Adipose tissue (tissue), 3 donors: ENCODE measurements around the gene NEUROG2. TPM values are rescaled to one million over a fixed set of nuclear protein-coding genes. Genes with fewer than 3 reads are reported as not detected.
"Not testable (repeated sequence)": the region's sequence is repeated elsewhere in the genome, so short reads cannot be mapped to it uniquely, and the experiment has no call there.

Source experiments
- H3K27ac ChIP-seq: one replicate; pipeline ENCODE4 v1.5.1; 2013; ENCODE audit warnings: low read depth, low read length
- WGBS, 3 donors: extraction: QIAGEN DNeasy Blood & Tissue Kit; methylation state at CpG; one replicate each; pipeline ENCODE4 v1.1.7; 2013; 5-methylcytosine and 5-hydroxymethylcytosine counted together
- polyA plus RNA-seq, 3 donors: library from polyadenylated mRNA; stranded (reverse); fragments of 200-250 nt; gene quantifications; one replicate each; pipeline ENCODE4 v1.2.3, GENCODE V29; 2013
- donor health status: healthy with polysubstance abuse.
- donor health status: Bipolar disorder and iron deficiency.
- donor health status: healthy.

Gene NEUROG2
- not detected for polyA plus RNA-seq

DNA sequence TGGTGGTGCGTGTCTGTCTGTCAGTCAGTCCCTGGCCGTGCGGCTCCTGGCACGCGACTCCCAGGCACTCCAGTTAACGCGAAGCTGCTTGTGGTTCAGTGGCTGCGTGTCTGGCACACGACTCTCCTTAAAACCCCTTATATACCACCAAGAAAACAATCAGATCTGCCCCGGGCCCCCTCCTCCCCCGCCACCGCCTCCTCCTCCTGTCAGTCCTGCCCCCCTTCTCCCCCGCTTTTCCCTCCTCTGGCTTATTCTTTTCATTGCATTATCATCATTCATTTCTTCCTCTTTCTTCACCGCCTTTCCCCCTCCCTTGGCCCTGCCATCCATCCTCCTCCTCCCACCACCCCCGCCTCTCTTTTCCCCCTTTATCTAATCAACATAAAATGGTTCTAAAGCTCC is at the start of gene NEUROG2:
TSS of gene NEUROG2 (minus strand) at position 115 of the 405 bp plus-strand sequence. CDS start 705 bp downstream, outside the sequence.
- H3K27ac ChIP-seq: no peak within 1 kb of the TSS
- 2% methylated on average over 12 to 15 of the region's 15 CpGs for WGBS, 3 donors

DNA sequence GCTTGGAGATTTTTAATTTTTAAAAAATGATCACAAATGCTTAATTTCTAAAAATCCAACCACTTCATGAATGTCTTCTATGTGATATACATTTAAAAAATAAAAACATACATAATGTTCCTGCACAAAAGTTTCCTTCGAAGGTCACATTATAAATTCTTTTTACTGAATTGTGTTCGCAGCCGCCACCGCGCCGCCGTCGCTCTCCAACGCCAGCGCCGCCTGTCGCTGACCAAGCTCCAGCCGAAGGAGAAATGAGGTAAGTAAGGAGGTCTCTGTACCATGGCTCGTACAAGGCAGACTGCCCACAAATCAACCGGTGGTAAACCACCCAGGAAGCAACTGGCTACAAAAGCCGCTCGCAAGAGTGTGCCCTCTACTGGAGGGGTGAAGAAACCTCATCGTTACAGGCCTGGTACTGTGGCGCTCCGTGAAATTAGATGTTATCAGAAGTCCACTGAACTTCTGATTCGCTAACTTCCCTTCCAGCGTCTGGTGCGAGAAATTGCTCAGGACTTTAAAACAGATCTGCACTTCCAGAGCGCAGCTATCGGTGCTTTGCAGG is 48.8 kb upstream of the NEUROG2 start:
- 97 to 99% (median 98%) methylated on average over 25 of the region's 25 CpGs for WGBS, 3 donors
- no peak overlapping the region for H3K27ac ChIP-seq

- no peak overlapping the region for H3K27ac ChIP-seq
- 91 to 93% (median 92%) methylated on average over 4 of the region's 4 CpGs for WGBS, 3 donors
Observed at GRCh38 chr4:112563431-112564200, 47.6 kb upstream of the NEUROG2 start.

GRCh38 chr4:112562254-112562879 is 46.4 kb upstream of the NEUROG2 start:
- H3K27ac ChIP-seq: no peak overlapping the region
- WGBS, 3 donors: 94 to 96% (median 95%) methylated on average over 2 of the region's 2 CpGs

GRCh38 chr4:112560084-112560483 is 44.1 kb upstream of the NEUROG2 start:
- H3K27ac ChIP-seq: no peak overlapping the region
- 46 to 83% (median 65%) methylated on average over 2 of the region's 2 CpGs for WGBS, 3 donors

- WGBS, 3 donors: 85 to 98% (median 96%) methylated on average over 3 of the region's 3 CpGs
- H3K27ac ChIP-seq: no peak overlapping the region
Observed at GRCh38 chr4:112559053-112559452, 43.1 kb upstream of the NEUROG2 start.

- WGBS, 3 donors: 64 to 85% (median 84%) methylated on average over 2 of the region's 2 CpGs
Observed at GRCh38 chr4:112557676-112558411, 41.9 kb upstream of the NEUROG2 start.

DNA sequence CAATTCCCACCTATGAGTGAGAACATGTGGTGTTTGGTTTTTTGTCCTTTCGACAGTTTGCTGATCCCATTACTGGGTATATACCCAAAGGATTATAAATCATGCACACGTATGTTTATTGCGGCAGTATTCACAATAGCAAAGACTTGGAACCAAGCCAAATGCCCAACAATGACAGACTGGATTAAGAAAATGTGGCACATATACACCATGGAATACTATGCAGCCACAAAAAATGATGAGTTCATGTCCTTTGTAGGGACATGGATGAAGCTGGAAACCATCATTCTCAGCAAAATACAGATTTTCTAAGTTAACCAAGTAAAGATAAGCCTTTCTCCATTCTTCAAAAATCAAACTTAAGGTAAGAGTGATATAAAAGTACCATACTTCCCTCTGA is 38.3 kb upstream of the NEUROG2 start:
- 96 to 100% (median 100%) methylated on average over 2 of the region's 3 CpGs for WGBS, 3 donors
- not testable (repeated sequence) for H3K27ac ChIP-seq

More at GRCh38 chr4:112557676-112558411, 41.9 kb upstream of the NEUROG2 start:
- H3K27ac ChIP-seq: no peak overlapping the region

GRCh38 chr4:112552668-112553067 is 36.7 kb upstream of the NEUROG2 start:
- H3K27ac ChIP-seq: no peak overlapping the region
- 39 to 73% (median 46%) methylated on average over 2 of the region's 2 CpGs for WGBS, 3 donors

DNA sequence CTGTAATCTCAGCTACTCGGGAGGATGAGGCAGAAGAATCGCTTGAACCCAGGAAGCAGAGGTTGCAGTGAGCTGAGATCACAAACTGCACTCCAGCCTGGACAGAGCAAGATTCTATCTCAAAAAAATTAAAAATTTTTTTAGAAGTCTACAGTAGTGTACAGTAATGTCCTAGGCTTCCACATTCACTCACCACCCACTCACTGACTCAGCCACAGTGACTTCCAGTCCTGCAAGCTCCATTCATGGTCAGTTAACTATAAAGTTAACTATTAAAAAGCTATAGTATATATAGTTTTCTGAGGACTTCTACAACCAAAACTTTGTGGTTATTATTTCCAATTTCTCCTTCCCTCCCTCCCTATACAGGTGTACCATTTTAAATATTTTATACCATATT is 34.7 kb upstream of the NEUROG2 start:
- H3K27ac ChIP-seq: no peak overlapping the region
- WGBS, 3 donors: 94 to 100% (median 95%) methylated on average over 2 of the region's 2 CpGs

DNA sequence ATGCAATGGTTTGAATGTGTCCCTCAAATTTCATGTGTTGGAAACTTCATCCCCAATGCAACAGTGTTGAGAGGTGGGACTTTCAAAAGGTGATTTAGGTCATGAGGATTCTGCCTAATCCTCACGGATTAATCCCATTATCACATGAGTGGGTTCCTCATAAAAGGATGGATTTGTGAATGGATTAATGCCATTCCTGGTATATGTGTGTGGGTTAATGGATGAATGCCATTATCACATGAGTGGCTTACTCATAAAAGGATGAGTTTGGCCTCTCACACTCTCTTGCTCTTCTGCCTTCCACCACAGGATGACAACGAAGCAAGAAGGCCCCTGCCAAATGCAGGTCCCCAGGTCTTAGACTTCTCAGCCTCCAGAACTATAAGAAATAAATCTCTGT is 30.5 kb upstream of the NEUROG2 start:
- no peak overlapping the region for H3K27ac ChIP-seq
- WGBS, 3 donors: 62 to 80% (median 80%) methylated on average over 2 of the region's 2 CpGs

DNA sequence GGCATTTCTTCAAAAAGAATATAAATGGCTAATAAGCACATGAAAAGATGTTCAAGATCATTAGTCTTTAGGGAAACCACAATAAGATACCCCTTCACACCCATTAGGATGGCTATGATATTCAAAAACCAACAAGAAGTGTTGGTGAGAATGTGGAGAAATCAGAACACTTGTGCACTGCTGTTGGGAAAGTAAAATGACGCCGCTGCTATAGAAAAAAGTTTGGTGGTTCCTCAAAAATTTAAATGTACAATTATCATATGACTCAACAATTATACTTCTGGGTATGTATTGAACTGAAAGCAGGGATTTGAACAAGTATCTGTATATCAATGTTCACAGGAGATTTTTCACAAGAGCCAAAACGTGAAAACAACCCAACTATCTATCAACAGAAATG is 29.4 kb upstream of the NEUROG2 start:
- WGBS, 3 donors: 66 to 94% (median 81%) methylated on average over 3 of the region's 3 CpGs
- no peak overlapping the region for H3K27ac ChIP-seq

DNA sequence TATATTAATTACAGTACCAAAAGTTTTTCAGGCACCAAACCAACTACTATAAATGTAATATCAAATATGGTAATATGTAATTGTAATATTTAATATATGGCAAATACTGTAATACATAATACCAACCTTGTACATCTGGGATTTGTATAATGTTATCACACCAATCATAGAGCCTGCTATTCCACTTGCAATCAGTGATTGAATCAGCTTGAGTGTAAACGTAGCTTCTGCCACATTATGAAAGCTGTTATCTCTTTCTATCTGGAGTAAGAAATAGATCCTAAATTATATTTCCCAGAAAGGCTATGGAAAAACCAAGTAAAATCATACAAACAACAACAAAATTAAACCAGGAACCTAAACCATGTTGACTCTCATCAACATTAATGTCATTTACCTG is 24.7 kb upstream of the NEUROG2 start:
- WGBS, 3 donors: 80 to 97% (median 83%) methylated on average over 1 of the region's 1 CpG
- H3K27ac ChIP-seq: no peak overlapping the region

GRCh38 chr4:112536123-112536522 is 20.1 kb upstream of the NEUROG2 start:
- WGBS, 3 donors: 78 to 83% (median 81%) methylated on average over 2 of the region's 2 CpGs
- H3K27ac ChIP-seq: no peak overlapping the region

GRCh38 chr4:112532267-112532666 is 16.3 kb upstream of the NEUROG2 start:
- H3K27ac ChIP-seq: no peak overlapping the region
- 73 to 82% (median 75%) methylated on average over 3 of the region's 3 CpGs for WGBS, 3 donors

DNA sequence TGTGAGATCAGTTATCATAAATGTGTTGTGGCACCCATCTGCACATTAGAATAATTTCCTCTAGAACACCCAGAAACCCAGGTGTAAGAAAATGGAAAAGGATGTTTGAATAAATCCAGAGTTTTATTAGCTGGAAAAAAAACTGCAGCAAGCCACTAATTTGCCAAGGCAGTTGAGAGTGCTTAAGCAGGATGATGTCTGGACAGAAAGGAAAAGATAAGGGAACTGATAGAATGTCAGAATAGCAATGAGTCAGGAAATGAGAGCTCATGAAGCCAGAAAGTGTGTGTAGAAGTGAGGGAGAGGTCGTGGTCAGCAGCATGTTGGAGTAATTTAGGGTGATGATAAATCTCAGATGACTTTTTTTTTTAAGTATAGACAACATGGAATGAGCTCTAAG is 15.2 kb upstream of the NEUROG2 start:
- WGBS, 3 donors: 17 to 46% (median 19%) methylated on average over 1 of the region's 1 CpG
- no peak overlapping the region for H3K27ac ChIP-seq

GRCh38 chr4:112526061-112526460 is 10.1 kb upstream of the NEUROG2 start:
- H3K27ac ChIP-seq: no peak overlapping the region
- 62 to 84% (median 82%) methylated on average over 1 of the region's 1 CpG for WGBS, 3 donors

DNA sequence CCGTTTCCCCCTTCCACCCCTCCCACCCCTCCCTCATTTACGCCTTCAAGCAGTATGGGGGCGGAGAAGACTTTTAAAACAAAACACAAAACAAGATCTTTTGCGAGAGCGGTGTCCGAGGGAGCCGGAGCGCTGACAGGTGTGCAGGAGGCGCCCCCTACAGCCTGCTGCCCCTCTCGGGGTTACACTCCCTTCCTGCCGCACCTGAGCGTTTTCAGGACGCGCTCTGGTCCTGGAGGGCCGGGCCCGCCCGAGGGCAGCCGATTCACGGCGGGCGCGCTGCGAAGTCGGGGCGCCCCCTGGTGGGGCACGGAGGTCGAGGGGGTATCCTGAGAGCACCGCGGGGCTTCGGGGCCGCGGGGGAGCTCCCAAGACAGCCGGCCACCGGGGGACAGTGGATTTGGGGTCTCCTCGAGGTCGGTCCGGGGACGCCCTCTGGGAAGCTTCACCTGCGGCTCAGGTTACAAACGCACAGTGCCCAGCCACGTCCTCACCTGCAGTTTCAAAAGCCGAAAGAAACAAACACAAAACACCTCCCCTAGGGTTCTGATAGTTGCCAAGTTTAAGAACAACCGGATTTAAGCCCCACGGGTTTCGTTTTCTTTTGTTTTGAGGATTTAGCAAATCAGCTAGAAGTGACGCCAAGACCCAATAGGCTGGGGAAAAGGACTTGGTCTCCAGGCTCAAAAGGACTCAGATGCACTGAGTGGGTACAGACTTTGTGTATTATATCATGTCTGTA is 8.0 kb upstream of the NEUROG2 start:
- WGBS, 3 donors: 1 to 3% (median 3%) methylated on average over 42 to 46 of the region's 46 CpGs
- H3K27ac ChIP-seq: no peak overlapping the region
